Occipital lobe (tissue), 2 donors: ENCODE measurements around the gene FABP7. TPM values are rescaled to one million over a fixed set of nuclear protein-coding genes. Genes with fewer than 3 reads are reported as not detected.

Experiments
- DNase-seq: peaks from one replicate; lab custom pipeline; 2025; lab: John Stamatoyannopoulos, UW
- total RNA-seq: library from RNA; depleted of rRNA; stranded (reverse); fragments of >200 nt; gene quantifications from one replicate; pipeline ENCODE4 v1.2.3, GENCODE V29; 2014

The FABP7 gene
- total RNA-seq, 1 donor from 2014 or later = 1,309 TPM

DNA sequence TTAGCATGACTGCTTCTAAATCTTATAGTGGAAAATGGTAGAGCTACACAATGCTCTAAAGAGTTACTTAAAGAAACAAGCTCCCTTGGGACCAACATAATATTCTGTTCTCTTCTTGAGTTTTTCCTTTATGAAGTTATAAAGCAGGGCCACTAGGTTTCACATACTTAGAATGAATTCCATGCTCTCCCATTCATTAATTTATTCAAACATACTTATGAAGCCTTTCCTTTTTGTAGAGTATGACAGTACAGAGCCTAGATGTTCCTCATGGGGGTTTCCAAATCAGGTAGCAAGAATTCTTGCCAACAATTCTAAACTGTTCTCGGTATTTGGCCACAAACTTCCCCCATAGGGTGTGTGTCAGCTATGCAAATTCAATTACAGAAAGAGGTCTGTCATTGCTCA, 20.6 kb upstream of the FABP7 start:
- DNase-seq = no peak

DNA sequence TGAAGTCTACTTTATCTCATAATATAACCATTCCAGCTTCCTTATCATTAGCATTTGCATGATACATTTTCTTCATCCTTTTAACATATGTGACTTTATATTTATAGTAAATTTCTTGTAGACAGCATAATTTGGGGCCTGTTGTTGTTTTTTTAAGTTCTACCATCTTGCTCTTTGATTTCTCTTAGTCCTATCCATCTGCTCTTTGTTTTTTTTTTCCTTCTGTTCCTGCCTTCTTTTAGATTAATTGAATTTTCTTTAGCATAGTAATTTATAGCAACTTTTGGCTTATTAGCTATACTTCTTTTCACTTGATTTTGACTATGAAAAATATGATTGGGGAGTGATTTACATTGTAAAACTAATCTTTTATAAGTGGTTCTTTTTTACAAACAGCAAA, 19.2 kb upstream of the FABP7 start:
- DNase-seq = no peak

DNA sequence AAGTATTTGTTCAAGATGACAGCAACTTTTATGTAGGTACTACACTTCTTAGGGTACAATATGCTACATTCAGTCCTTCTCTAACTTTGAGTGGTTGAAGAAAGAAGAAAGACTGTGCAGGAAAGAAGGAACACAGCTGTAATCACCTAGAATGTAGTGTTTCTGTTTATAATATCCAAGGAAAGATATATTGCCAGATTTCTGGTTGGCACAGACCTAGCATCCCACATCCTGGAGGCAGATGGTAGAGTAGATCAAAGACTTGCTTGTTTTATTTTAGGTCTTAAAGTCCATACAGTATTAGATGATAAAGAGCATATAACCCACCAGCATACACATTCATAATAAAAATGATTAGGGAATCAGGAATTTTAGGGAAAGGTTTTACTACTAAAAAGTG, 13.3 kb upstream of the FABP7 start:
- DNase-seq = no peak

DNA sequence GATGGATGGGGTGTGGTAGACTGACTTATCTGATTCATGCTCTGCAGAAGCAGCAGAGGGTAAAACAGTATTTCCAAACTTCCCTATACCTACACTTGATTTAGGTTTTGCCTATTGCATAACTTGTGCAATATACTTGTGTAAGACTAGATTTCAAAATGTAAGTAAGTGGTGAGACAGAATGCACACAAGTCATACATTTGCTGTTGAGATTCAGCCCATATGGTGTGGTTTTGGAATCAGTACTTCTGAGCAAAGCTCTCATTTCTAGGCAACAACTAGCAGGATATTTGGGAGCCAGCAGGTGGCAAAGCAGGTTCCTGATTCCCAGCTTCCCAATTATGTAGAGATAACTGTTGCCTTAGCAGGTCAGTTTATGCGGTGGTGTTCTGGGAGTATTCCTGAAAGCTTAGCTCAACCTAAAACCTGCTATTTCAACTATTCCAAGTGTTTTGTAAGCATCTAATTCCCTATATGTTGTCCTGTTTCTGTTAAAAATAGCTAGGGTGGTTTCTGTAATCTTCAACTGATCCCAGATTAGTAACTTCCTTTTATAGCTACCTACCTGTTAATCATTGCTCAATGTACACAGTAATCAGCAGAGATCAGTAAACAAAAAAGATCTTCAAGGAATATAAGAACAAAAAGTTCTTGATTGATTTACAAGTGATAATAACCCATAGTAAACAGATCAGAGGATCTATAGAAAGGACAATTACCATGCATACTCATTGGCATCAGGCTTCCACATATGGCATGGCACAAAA, 8.5 kb upstream of the FABP7 start:
- DNase-seq = no peak

DNA sequence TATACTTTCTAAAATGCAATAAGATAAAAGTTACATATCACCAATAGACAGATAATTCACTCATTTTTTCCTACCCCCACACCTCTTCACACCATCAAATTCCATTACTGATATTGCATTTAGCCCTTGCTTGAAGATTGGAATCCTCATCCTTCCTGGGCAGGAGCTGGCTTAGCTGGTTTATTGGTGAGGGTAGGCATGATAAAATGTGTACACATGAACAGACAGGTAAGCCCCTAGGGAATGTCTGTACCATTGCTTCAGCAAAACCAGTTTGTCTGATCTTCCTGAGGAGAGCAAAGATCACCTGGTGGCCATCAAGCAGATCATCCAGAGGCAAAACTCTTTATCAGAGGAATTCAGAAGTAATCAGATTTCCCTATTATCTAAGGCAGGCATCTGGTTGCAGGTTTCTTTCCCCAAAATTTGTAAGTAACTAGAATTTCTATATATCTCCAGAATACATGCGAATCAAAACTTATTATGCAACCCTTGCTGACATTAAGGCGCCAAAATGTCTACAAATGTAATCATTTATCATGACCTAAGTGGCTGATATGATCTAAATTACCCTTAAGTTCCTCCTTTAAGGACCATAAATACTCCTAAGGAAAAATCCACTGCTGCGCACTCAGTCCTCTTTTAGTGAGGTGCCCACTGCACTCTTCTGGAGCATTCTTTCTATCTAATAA, 6.6 kb upstream of the FABP7 start:
- DNase-seq = no peak

DNA sequence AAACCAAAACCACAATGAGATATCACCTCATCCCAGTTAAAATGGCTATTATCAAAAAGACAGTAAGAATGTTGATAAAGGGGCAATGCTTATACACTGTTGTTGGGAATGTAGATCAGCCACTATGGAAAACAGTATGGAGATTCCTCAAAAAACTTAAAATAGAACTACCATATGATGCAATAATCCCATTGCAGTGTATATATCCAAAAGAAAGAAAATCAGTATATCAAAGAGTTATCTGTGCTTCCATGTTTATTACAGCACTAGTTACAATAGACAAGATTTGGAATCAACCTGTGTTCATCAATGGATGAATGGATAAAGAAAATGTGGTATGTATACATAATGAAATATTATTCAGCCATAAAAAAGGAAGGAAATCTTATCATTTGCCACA, 3.5 kb upstream of the FABP7 start:
- DNase-seq = no peak

DNA sequence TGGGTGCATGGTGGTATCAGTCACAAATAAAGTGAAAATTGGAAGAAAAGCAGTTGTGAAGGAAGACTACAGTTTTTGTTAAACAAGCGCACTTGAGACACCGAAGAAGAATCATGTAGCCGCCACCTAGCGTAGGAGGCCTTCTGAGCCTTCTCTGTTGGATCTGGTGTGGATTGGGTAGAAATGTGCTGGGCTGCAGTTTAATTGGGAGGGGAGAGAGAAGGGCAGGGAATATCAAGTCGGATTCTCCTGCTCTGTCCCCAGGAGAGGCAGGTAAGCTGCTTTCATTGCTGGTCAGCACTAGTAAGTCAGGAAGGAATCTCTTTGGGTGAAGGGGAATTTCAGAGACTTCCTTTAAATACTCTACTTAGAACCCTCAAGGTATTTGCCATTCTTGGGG, 1.2 kb upstream of the FABP7 start:
- DNase-seq = no peak

DNA sequence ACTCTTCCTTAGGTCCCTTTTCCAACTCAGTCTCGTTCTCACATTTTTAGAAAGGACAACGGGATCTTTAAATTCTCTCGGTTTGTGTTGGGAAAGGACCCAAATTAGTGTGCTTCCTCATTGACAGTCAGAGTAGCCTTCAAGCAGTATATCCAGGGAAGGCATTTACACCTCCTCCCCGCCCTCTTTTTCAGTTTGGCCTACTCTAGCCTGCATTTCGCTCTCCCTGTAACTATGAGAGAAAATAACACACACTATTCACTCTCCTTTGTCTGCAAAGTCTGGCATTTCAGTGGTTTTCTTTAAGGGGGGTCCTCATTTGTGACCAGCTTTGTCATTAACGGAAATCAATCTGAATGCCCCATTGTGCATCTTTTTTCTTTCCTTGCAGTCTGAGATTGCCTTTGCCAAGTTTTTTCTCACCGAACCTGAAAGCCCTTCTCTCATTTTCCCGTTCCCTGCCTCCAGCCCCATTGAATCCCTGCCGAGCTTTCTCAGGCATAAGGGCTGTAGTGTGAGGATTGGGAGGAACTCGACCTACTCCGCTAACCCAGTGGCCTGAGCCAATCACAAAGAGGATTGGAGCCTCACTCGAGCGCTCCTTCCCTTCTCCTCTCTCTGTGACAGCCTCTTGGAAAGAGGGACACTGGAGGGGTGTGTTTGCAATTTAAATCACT, 393 bp upstream of the FABP7 start:
- DNase-seq = peak; percentile 44

DNA sequence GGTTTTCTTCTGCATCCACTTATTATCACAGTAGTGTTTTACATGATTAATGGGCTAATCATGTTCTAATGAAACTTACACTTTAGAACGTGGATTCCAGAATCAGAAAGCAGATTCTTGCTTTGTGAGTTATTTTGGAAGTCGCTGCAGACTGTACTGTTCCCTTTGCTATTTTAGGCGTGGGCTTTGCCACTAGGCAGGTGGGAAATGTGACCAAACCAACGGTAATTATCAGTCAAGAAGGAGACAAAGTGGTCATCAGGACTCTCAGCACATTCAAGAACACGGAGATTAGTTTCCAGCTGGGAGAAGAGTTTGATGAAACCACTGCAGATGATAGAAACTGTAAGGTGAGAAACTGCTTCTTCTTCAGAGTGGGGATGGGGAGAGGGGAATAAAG, 598 bp downstream of the FABP7 start:
- DNase-seq = no peak

DNA sequence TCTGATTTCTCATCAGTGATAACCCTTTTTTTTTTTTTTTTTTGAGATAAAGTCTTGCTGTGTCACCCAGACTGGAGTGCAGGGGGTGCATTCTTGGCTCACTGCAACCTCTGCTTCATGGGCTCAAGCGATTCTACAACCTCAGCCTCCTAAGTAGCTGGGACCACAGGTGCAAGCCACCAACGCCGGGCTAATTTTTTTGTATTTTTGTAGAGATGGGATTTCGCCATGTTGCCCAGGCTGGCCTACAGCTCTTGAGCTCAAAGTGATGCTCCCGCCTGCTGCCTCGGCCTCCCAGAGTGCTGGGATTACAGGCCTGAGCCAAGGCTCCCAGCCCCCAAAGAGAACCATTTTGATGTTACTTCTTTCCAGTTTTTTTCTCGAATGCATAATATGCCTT, 2.2 kb downstream of the FABP7 start:
- DNase-seq = no peak

DNA sequence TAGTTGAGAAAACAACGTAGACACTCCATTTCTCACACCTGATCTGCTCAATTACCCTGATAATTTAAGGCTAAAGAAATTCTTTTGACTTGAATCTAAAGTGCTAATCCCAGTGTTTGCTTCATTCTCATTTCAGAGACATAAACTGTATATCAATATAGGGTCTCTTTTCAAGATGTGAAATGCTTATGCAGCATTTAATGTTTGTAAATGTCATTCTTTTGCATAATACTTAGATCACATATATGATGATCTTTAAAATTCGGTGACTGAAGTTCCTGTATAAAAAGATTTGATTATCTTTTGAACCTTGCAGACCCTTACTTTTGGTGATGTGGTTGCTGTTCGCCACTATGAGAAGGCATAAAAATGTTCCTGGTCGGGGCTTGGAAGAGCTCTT, 3.9 kb downstream of the FABP7 start:
- DNase-seq = no peak

DNA sequence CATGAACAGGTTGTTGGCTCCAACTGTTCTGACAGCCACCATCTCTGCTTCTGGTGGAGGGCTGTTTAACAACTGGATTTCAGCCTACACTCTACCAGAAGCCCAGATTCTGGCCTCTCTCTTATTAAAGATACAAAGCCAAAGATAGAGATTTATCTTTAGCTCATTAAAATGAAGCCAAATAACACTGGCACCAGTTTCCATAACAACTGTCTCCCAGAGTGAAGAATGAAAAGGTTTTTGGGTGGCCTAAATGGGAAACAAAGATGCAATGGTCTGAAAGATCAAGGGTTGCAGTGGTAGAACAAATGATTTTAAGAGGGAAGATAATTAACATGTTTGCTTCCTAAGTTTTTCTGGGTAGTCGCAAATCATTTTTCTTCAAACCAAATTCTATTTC, 6.4 kb downstream of the FABP7 start:
- no peak for DNase-seq

DNA sequence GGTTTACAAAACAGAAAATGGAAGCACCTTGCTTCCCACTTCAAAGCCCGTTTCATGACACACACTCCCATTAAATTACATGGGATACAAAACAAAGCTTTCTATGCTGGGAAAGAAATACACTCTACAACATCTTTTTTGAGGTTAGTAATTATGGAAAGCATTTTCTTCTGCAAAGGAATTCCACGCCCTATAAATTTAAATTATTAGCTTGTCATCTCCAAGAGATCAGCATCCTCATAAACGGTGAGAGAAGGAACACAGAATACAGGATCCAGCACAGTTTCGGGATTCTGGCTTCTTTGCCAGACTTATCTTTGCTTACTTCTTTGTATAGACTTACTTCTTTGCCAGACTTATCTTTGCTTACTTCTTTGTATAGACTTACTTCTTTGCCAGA, 8.2 kb downstream of the FABP7 start:
- no peak for DNase-seq

DNA sequence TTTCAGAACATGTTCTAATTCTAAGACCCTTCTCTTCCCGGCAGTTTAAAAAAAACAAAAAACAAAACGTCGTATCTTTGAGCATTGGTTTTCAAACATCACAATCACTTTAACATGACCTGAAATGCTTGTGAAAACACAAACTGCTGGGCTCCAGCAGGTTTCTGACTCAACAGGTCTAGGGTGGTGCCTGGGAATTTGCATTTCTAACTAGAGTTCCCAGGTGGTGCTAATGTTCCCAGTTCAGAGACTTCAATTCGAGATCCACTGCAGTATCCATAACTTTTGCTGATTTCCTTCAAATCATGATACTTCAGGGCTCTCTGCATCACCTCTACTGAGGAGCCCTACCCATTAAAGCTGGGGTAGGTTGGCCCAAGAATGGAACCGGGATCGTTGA, 8.7 kb downstream of the FABP7 start:
- no peak for DNase-seq

DNA sequence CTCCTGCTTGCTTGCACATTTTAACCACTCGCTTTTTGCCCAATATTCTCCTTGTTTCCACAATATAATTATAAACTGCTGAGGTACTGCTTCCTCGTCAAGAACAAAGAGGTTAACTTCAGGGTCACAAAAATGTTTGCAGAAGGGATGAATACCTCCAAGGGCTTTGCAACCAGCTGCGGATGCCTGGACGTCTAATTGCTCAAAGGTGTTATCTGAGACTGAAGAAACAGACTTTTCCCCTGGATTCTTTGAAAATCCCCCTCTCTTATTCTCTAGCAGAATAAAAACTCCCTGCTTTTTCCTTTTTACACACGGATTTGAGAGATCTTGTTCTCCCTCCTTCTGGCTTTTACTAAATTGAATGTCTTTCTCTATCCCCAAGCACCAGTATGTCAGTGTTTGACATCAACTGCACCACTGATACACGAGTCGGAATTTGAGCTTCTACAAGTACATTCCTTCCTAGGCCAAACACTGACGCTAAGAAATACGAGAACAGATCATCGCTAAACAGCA, 9.2 kb downstream of the FABP7 start:
- DNase-seq = no peak

DNA sequence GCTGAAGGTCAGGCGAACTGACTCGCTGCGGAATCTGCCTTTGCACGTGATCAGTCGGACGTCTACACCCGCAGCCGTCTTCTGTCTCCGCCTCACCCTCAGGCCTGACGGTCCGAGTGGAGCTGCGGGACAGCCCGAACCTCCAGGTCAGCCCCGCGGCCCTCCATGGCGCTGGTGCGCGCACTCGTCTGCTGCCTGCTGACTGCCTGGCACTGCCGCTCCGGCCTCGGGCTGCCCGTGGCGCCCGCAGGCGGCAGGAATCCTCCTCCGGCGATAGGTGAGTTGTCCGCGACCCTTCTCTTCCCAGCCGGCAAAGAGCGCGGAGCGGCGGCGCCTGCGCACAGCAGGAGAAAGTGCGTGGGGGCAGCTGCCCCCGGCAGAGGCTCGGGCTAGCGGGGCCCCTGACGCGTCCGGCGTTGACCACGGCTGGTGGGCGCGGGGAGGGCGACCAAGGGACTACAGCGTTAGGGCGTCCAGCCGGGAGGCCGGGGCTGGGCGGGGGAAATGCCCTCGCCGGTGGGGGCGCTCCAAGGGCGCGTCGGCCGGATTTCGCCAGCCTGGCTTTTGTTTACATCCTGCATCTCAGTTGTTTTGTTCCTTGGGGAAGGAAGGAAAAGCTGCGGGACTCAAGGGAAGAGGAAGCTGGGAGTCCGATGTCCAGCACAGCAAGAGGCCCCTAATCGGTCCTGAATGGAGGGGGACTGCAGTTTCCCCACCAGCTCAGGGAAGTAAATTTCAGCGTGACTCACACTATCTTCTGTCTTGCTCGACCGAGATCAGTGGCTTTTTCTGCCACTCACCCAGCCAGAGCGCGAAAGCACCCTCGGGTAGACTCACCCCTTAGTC, 9.9 kb downstream of the FABP7 start, which contains the start of gene SMPDL3A:
Gene SMPDL3A, plus strand, starts transcription at position 77 of the 846 bp plus-strand sequence. Its CDS starts 89 bp downstream, at position 166.
- peak; percentile 90 for DNase-seq

DNA sequence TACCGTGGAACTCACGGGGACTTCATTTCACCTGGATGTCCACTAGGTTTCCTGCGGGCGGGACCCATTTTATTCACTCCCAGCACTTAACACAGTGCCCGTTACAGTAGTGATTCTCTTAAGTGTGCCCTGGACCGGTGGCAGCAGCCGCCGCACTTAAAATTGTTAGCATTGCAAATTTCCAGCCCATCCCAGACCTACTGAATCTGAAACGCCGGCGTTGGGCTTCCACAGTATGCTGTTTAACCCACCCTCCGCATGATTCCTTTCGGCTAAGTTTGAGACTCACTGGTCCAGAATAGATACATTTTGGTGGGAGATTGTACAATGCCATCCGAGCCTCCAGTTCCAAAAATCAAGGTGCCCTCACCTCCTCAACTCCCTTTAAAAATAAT, 10.5 kb downstream of the FABP7 start:
- DNase-seq = no peak

DNA sequence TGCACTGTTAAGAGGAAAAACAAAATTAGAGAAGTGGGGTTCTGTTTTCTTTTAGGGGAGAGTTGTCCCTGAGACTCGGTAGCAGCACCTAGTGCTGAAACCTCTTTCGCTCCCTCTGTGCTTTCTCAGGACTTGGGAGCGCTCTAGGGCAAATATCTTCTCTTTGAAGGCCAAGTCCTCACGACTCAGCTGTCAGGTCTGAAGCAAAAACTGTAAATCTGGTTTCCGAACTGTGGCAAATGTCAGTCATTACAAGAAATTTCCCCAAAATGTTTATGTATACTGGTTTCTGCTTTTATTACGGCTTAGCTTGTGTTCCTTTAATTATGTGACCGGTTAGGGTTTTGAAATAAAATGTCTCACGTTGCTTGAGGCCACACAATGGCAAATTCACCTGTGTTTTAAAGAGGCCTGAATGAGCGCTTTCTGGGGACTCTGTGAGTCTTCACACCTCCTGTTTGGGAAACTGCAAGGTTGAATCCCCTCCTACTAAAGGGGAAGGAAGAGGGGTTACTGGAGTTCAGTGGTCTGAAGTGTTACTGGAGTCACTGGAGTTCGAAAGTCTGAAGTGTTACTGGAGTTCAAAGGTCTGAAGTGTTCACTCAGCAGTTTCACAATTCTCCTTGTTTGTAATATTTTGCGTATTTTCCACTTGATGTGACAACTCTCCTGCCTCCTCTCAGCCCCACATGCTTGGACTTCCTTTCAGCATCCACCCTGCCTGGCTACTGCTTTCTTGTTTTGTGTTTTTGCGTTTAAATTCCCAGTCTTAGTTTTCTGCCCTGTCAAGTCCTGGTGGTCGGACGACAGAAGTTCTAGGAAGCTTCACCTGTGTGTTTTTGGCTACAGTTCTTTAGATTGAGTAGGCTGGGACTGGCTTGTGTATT, 11.2 kb downstream of the FABP7 start:
- DNase-seq = no peak

DNA sequence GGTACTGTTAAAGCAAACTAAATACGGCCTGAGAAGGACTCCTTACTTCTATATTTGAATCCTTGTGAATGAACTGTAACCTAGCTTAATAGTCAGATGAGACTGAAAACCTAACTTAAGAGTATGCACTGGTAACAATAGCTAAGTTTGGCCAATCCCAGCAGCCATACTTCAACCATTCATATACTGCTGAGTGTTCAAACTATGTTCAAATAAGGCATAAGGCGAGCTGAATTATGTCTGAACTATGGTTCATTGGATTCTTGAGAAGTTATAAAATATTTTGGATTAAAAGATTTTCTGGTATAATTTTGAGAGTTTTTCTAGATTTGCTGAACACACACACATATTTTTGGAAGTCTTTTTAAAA, 11.8 kb downstream of the FABP7 start:
- no peak for DNase-seq

DNA sequence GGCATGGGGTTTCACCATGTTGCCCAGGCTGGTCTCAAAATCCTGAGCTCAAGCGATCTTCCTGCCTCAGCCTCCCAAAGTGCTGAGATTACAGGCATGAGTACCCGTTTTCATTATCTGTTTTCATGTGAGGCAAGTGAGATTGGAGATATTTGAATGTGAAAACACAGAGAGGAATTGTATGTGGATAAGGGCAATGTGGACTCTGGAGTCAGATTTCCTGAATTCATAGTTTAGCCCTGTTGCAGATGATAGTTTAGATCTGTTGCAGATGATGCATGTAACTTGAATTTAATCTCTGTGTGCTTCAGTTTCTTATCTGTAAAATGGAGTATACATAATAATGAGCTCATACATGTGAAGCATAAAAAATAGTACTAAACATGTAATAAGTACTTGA, 13.2 kb downstream of the FABP7 start:
- no peak for DNase-seq
